OCI-LY3 (cell line): ENCODE results near the gene DHX15.

Experiments used
- EZH2phosphoT487 ChIP-seq: fragments of 200-600 bp; shearing (Covaris generic); IDR thresholded peaks from 2 replicates; pipeline ENCODE4 v1.6.1; 2018; ENCODE audit warnings: antibody characterized with exemption, mixed run types, low read depth
- TF ChIP-seq, protein P1 (sequence below): fragments of 200-600, 300-600 bp; sonication (generic); IDR thresholded peaks from 2 replicates; pipeline ENCODE4 v1.5.1; 2014; ENCODE audit warnings: antibody characterized with exemption, low read length, low read depth

DNA sequence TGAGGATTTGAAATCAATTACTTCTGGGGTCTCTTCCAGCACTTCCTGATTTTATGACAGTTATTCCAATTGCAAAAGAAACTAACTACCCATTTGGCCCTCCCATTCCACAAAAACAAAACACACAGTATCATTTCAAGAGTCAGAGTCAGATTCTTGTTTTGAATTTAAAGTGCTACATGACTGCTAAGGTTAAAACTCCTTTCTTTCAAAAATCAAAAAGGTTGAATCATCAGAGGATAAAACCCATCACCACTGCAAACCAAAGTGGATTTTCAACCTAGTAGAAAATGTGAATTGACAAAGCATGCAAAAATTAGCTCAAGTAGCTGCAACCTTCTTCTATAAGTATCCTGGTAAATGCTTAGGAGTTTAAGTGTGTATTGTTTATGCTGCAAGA lies 67.4 kb downstream of the DHX15 start:
- TF ChIP-seq, protein P1, sequence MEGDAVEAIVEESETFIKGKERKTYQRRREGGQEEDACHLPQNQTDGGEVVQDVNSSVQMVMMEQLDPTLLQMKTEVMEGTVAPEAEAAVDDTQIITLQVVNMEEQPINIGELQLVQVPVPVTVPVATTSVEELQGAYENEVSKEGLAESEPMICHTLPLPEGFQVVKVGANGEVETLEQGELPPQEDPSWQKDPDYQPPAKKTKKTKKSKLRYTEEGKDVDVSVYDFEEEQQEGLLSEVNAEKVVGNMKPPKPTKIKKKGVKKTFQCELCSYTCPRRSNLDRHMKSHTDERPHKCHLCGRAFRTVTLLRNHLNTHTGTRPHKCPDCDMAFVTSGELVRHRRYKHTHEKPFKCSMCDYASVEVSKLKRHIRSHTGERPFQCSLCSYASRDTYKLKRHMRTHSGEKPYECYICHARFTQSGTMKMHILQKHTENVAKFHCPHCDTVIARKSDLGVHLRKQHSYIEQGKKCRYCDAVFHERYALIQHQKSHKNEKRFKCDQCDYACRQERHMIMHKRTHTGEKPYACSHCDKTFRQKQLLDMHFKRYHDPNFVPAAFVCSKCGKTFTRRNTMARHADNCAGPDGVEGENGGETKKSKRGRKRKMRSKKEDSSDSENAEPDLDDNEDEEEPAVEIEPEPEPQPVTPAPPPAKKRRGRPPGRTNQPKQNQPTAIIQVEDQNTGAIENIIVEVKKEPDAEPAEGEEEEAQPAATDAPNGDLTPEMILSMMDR = no peak
- TF ChIP-seq EZH2phosphoT487 = no peak
